Measurements from ENCODE around the gene TMOD4. TPM values are rescaled to one million over a fixed set of nuclear protein-coding genes. Genes with fewer than 3 reads are reported as not detected.
A peak's percentile ranks its signal among the peaks of the same experiment; 100 is the strongest.

TMOD4 gene
- total and polyA plus RNA-seq, 2 experiments from 2014 or later = 0.44 TPM; not detected in 1

GRCh38 chr1:151147665-151148064, 28.1 kb downstream of the TMOD4 start:
- Histone ChIP-seq H3K27ac (peak overlapping the region; percentile 91), H3K4me1 (ENCODE audit: insufficient read depth) (peaks cover 20% of the 10 kb centered on the region), H4K20me1 (ENCODE audit: insufficient read depth, poor library complexity, severe bottlenecking) (no peaks in the 10 kb centered on the region), H3K4me3 (no peak overlapping the region), H3K79me2 (peaks cover 7% of the 10 kb centered on the region), H3K27me3 (peaks cover 3% of the 10 kb centered on the region), H3K36me3 (replicated peaks; ENCODE audit: insufficient read depth, low read depth) (no peaks in the 10 kb centered on the region), H3K4me2 (peak overlapping the region; percentile 91), H3K9me2 (replicated peaks; ENCODE audit: insufficient read depth) (no peaks in the 10 kb centered on the region), H3K9me3 (ENCODE audit: low read depth) (no peaks in the 10 kb centered on the region), H2AFZ (peak overlapping the region; percentile 50)
- TF ChIP-seq EZH2 (IDR thresholded peaks at IDR 0.05; ENCODE audit: borderline replicate concordance) (no peak), CTCF (IDR thresholded peaks at IDR 0.05; ENCODE audit: poor library complexity) (no peak), EZH2phosphoT487 (IDR thresholded peaks at IDR 0.05; ENCODE audit: low read depth, severe bottlenecking, unreplicated experiment) (no peak)
- WGBS (ENCODE audit: low lambda C conversion rate, missing lambda C conversion rate) = 73% methylated on average over 2 of the region's 2 CpGs
- peak; percentile 50 for DNase-seq (ENCODE audit: low spot score)

DNA sequence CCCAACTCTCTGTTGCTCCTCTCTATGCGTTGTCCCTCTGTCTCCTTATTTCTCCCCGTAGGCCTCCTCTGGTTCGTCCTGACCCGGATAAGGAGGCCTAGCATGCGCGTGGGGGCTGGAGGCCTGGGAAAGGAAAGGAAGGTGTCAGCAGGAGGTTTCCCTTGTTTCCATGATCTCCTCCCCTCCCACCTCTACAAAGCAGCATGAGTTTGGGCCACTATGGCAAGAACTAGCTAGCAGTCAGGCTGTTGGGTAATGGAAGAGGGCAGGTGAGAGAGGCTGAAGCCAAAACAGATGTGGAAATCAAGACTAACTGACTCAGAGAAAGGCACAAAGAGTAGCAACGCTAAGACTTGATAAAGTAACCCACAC, 28.7 kb downstream of the TMOD4 start:
- no peaks in the 10 kb centered on the region for H3K9me2 ChIP-seq (replicated peaks; ENCODE audit: insufficient read depth)
- no peaks in the 10 kb centered on the region for H3K9me3 ChIP-seq (ENCODE audit: low read depth)
- DNase-seq (ENCODE audit: low spot score) = peak; percentile 31
- H3K27ac ChIP-seq = peak overlapping the region; percentile 91
- peaks cover 20% of the 10 kb centered on the region for H3K4me1 ChIP-seq (ENCODE audit: insufficient read depth)
- 18% methylated on average over 7 of the region's 7 CpGs for WGBS (ENCODE audit: low lambda C conversion rate, missing lambda C conversion rate)
- peak overlapping the region; percentile 58 for H3K4me3 ChIP-seq
- no peak for TF ChIP-seq EZH2phosphoT487 (IDR thresholded peaks at IDR 0.05; ENCODE audit: low read depth, severe bottlenecking, unreplicated experiment)
- TF ChIP-seq EZH2 (IDR thresholded peaks at IDR 0.05; ENCODE audit: borderline replicate concordance) = no peak
- no peak for TF ChIP-seq CTCF (IDR thresholded peaks at IDR 0.05; ENCODE audit: poor library complexity)
- H3K27me3 ChIP-seq = peaks cover 3% of the 10 kb centered on the region
- peak overlapping the region; percentile 91 for H3K4me2 ChIP-seq
- H2AFZ ChIP-seq = peak overlapping the region; percentile 50
- H4K20me1 ChIP-seq (ENCODE audit: insufficient read depth, poor library complexity, severe bottlenecking) = no peaks in the 10 kb centered on the region
- peaks cover 7% of the 10 kb centered on the region for H3K79me2 ChIP-seq
- no peaks in the 10 kb centered on the region for H3K36me3 ChIP-seq (replicated peaks; ENCODE audit: insufficient read depth, low read depth)

- Histone ChIP-seq H3K4me1 (ENCODE audit: insufficient read depth) (peaks cover 20% of the 10 kb centered on the region), H2AFZ (peak within 1 kb of the TSS; percentile 50), H3K27ac (peak within 1 kb of the TSS; percentile 91), H3K4me2 (peak within 1 kb of the TSS; percentile 91), H4K20me1 (ENCODE audit: insufficient read depth, poor library complexity, severe bottlenecking) (no peaks in the 10 kb centered on the region), H3K9me3 (ENCODE audit: low read depth) (no peaks in the 10 kb centered on the region), H3K79me2 (peaks cover 7% of the 10 kb centered on the region), H3K4me3 (peak within 1 kb of the TSS; percentile 58), H3K27me3 (peaks cover 3% of the 10 kb centered on the region), H3K9me2 (replicated peaks; ENCODE audit: insufficient read depth) (no peaks in the 10 kb centered on the region), H3K36me3 (replicated peaks; ENCODE audit: insufficient read depth, low read depth) (no peaks in the 10 kb centered on the region)
- TF ChIP-seq EZH2phosphoT487 (IDR thresholded peaks at IDR 0.05; ENCODE audit: low read depth, severe bottlenecking, unreplicated experiment) (no peak), CTCF (IDR thresholded peaks at IDR 0.05; ENCODE audit: poor library complexity) (no peak), EZH2 (IDR thresholded peaks at IDR 0.05; ENCODE audit: borderline replicate concordance) (no peak)
- peak; percentile 94 for DNase-seq (ENCODE audit: low spot score)
- WGBS (ENCODE audit: low lambda C conversion rate, missing lambda C conversion rate) = 1% methylated on average over 56 of the region's 61 CpGs
These were observed 29.2 kb downstream of the TMOD4 start, which contains the start of gene SEMA6C for GRCh38 chr1:151146412-151147131. Gene SEMA6C (minus strand): TSS chr1:151146631. CDS start chr1:151142621, 4,010 bp downstream.
